NCI-H2227 (cell line): ENCODE data around the gene PRXL2A.

Experiments
- DNase-seq: peaks from one replicate; lab custom pipeline; 2025; ENCODE audit not compliant: unreplicated experiment; lab: John Stamatoyannopoulos, UW

The PRXL2A gene

DNA sequence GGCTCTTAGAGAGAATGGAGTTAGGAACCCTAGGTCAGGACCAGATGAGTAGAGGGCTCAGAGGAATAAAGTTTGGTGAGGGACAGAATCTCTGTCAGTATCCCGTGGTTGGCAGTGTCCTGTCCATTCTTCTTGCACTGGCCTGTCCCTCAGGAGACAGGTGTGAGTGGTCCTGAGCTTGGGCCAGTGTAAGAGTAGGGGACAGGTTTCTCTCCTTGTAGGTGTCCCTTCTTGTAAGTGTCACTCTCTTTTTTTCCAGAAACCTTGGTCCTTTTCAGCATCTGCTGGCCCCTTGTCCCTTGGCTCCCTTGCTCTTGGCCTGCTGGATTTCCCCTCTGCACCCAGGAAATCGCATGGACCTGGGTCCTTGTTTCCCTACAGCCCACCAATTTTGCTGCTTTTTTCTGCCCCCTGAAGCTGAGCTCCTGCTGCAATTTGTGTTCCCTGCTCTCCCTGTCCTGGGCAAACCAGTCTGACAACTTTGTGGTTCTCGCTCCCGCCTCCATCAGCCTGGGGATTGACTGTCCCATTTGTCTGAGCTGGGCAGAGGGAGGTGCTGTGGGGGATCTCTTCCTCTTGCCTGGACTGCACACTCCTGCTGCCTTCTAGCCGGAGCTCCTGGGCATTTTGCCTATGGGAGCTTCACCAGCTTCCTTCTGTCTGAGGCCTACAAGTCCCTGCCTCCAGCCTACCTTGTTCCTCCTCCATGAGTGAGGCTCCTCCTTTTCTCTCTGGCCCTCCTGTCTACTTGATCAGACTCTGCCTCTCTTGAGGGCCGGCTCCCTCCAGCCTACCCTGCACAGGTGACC is 52.3 kb downstream of the PRXL2A start:
- DNase-seq: no peak

DNA sequence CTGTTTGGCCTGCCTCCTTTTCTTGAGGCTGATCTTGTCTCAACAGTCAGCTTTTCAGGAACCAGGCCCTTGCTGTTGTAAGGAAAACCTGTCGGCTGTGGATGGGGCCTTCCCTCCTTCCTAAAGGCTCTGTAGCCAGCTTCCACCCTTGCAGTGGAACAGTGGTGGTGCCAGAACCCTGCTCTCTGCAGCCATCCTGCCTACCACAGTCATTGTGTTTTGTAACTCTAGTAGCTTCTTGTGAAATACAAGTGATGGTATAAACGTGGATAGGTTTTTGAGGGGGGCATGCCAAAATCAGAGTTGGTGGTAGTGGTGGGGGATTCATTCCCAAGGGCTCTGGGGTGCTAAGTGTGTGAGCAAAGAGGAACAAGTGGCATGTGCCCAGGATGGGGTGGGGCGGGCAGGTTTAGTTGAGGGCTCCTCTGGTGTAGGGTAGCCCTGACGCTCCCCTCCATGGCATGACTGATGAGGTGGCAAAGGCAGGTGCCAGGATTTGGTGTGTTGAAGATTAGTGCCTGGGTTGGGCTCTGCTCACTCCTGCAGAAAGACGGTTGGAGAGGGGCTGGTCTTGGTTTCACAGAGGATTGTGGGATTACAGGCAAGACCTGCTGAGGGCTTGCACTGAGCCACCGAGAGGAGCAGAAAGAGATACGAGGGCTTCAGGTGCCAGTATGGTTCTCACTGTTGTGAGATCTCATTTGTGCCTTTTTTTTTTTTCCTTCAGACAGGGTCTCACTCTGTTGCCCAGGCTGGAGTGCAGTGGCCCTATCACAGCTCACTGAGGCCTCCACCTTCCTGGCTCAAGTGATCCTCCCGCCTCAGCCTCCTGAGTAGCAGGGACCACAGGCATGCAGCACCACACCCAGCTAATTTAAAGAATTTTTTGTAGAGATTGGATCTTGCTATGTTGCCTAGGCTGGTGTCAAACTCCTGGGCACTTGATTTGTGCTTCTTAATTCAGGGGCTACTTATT is 53.1 kb downstream of the PRXL2A start:
- DNase-seq: no peak

DNA sequence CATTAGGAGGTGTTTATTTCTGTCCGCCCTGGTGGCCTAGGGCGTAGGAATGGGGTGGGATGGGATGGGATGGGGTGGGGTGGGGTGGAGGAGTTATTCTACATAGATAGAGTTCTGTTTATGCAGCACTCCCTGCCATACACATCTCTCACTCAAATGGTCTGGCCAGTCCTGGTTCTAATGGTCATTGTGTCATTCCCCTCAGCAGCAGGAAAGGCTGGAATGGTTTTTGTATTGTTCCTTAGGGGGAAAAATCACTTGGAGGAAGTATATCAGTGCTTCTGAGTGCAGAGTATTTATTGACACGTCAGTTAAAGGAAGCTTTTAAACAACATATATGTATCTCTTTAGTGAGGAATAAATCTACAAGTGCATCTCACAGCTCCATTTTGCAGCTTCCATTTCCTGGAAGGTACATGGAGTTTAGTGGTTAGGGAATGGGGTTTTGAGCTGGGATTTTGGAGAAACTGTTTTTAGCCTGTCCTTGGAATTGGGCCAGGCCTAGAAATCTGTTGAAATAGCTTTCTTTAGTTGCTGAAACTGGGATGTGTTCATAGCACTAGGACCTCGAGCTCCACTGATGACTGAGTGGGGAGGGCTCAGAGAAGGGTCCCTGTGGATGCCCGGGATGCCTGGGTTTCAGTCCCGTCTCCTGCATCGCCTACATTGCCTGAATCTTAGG is 54.1 kb downstream of the PRXL2A start:
- no peak for DNase-seq

DNA sequence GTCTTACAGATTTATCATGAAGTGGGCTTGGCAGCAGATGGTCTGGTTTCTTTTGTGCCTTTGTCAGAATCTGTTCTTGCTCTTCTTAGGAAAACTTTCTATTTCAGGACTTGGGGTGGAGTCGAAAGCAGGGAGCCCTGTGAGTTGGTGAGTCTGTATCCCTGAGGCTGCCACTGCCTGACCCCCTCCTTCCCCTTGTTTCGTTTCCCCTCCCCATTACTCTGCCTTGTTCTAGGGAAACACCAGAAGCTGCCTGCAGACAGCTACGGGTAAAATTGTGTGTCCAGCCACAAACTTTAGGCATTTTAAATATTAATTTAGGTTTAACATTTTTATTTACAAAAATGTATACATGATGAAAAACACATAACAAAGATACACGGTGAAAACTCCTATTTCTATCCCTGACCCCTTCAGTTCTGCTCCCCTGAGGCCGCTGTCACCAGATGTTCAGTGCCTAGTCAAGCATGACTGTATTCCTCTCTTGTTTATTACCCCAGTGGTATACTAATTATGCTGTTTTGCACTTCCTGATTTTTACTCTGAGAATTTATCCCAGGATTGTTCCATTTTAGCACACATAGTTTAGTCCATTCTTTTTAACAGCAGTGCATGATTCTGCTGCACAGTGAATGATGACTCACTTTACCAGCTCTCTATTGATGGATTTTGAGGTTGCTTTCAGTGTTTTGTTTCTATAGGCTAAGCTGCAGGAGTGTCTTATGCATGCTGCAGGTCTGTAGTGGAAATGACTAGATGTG is 54.8 kb downstream of the PRXL2A start:
- DNase-seq: no peak

DNA sequence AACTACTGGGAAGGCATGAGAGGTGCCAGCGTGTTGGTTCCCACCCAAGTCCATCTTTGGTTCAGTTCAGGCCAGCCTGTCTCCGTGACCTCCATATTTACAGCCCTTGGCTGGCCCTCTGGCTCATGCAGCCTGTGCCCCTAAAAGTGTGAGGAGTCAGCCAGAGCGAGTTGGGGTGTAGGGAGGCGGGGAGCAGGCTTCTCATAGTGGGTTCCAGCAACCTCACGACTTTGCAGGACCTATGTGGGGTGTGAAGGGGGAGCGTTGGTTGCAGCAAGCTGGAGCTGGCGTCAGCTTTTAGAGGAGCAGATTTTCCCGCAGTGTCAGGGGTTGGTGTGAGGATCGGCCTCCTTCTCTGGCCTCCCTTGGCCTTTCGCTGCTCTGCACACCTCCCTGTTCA is 55.5 kb downstream of the PRXL2A start:
- no peak for DNase-seq

DNA sequence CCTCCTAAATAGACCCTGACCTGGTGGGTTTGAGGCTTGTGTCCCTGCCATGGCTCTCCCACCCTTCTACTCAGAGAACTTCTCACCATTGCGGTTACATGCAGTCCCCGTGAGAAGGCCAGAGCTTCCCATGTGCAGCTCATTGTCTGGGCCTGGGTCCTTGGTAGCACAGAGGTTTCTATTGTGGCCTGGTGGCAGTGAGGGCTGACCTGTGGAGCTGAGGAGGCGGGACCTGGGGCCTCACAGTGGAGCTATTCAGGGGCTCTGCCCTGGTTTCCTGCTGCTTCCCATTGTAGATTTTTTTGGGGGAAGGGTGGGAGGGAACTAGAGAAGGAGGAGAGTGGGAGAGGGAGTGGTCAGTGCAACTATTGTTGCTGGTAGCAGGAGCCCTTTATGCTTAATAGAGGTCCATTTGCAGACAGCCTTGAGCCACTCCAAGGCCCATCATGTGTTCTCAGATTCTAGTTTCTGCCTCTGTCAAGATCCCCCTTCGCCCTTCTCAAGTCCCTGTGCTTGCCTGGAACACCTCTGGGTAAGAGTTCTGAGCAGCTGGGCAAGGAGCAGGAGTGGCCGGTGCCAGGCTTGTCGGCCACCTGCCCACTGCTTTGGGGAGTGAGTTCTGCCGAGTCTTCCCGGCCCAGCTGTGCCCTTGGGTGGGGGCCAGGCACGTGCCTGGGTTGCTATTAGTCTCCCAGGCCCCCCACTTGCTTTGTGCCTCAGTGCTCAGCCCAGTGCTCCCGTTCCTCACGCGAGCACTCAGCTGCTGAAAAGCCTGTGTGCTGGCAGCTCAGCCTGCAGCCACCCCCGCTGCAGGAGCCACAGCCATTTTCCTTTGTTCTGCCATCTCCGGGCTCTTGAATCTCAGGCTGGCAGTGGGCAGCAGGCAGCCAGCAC is 56.5 kb downstream of the PRXL2A start:
- peak; percentile 23 for DNase-seq

DNA sequence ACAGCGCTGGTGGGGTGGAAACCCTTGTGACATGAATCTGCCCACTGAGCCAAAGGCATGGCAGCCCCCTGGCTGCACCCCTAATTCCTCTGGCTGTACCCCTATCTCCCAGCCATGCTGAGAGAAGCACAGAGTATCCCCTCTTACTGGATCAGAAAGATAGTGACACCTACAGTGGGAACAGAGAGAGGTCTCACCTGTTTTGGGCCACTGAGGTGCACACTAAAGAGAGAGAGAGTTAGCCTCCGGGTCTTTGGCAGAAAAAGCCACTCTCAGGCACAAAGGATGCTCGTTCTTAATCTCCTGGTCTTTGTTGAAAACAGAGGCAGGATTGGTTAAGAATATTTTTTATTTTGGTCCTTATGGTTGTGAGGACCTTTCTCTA is 57.1 kb downstream of the PRXL2A start:
- no peak for DNase-seq

DNA sequence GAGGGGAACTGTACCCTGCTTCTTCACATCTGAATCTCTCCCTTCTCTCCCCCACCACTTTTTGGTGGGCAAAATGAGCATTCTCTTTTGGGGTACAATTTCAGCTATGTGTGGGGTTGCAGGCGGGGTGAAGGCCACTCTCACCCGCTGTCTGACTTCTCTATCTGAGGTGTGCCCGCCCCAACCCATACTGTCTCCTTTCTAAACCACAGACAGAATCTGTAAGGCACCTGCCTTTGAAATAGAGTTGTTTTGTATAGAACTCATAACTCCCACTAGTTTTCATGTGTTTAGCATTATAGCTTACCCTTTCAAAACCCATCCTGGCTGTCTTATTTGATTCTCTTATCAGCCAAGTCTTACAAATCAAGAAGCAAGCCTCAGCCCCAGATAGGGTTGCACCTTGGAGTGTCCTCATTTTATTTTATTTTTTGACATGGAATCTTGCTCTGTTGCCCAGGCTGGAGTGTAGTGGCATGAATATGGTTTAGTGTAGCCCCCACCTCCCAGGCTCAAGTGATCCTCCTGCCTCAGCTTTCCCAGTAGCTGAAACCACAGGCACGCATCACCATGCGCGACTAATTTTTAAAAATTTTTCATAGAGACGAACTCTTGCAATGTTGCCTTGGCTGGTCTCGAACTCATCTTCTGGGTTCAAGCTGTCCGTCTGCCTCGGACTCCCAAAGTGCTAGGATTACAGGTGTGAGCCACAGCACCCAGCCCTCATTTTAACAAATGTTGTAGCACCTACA is 57.7 kb downstream of the PRXL2A start:
- DNase-seq: no peak

DNA sequence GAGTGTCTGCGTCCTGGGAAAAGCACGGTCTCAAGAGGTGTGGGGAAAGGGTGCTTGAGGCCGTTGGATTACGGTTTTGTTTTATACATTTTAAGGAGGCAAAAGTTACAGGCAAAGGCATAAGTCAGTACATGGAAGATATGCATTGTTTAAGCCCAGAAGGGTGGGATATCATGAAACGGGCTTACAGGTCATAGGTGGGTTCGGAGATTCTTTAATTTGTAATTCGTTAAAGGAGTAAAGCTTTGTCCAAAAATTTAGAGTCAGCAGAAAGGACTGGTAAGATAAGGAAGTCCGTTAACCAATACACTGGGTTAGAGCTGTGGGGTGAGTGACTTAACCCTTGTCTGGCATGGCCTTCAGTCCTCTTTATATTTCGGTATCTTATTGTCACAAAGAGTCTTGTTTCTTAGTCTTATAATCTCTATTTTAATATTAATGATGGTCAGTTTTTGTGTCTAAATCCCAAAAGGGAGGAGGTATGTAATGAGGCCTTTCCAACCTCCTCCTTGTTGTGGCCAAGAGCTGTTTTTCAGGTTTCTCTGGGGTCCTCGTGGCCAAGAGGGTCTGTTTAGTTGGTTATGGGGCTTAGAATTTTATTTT is 58.5 kb downstream of the PRXL2A start:
- no peak for DNase-seq

DNA sequence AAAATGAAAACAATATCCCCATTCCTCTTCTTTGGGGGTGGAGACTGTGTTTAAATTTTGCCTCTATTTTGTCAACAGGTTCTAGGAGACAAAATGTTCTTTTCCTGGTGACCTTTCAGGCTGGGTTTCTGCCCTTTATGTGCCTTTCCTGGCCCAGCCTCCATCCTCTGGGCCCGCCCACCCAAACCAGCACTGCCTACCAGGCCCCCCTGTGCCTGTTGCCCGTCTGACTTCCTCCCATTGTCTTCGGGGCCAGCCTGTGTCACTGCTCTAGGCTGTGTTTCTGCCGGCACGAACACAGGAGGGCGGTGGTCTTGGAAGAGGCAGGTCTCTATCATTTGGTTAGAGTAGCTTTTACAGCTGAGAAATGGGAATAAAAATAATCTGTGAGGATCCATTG is 59.7 kb downstream of the PRXL2A start:
- DNase-seq: no peak

DNA sequence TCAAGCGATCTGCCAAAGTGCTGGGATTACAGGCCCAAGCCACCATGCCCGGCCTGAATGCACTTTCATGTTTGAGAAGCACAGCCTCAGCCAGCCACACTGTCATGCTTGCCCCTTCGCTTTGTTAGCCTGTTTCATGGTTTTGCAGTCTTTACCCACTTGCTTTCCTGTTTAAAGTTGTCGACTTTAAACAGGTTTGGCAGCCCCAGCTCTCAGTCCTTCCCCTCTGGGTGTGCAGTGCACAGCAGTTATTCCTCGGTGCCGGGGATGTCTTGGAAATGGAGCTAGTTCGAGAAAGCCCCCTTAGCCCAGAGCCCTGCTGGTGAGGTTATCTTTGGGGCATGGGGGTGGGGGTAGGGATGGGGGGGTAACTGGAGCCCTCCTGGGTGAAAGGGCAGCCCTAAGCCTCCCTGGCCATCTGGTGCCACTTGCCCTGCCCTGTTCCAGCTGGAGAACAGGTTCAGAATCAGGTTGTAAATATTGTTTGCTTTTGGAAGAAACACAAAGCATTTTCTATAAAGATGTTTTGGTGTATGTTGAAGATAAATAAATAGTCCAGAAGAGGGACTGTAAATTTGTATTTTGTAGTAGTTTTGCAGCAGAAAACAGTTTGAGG is 60.6 kb downstream of the PRXL2A start:
- no peak for DNase-seq

DNA sequence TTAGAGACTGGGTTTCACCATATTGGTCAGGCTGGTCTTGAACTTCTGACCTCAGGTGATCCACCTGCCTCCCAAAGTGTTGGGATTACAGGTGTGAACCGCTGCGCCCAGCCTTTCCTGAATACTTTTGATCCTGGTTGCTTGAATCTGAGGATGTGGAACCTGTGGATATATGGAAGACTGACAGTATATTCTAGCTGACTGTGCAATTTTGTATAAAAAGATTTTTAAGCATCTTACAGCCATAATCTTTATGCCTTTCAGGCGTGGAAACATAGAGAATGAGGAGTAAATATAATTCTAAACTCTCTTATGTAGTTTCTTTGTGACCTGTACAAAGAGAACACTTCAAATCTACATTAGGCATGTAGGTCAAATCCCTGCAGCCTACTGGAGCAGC is 61.9 kb downstream of the PRXL2A start:
- DNase-seq: no peak

DNA sequence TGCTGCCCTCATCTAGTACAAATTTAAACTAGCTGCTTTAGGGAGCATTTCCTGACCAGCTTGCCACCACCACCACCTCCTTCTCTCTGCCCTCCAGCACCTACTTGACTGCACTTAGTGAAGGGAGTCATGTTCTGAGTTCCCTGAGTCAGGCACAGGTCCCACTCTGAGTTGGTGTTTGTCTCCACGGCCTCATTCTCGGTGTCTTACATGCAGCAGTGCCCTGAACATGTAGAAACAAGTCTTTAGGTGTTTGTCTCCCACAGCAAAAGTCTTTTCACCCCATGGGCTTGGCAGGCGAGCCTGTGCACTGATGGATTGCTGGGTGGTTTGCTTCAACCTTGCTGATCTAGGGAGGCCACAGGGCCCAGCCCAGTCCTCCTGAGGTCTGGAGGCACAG is 62.6 kb downstream of the PRXL2A start:
- DNase-seq: no peak

DNA sequence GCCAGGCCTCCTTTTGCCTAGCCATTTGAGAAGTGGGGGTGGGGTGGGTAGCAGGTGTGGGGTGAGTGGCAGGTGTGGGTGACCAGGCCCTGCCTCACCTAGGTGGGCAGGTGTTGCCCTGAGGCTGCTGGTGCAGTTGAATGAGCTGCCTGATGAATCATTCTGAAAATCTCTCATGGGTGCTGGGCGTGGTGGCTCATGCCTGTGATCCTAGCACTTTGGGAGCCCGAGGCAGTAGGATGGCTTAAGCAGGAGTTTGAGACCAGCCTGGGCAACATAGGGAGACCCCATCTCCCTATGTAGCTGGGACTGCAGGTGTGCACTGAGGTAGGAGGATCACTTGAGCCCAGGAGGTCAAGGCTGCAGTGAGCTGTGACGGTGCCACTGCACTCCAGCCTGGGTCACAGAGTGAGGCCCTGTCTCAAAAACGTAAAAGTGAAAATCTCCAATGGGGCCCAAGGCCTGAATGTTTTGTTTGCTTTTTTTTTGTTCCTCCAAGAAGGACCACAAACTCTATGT is 63.4 kb downstream of the PRXL2A start:
- no peak for DNase-seq

DNA sequence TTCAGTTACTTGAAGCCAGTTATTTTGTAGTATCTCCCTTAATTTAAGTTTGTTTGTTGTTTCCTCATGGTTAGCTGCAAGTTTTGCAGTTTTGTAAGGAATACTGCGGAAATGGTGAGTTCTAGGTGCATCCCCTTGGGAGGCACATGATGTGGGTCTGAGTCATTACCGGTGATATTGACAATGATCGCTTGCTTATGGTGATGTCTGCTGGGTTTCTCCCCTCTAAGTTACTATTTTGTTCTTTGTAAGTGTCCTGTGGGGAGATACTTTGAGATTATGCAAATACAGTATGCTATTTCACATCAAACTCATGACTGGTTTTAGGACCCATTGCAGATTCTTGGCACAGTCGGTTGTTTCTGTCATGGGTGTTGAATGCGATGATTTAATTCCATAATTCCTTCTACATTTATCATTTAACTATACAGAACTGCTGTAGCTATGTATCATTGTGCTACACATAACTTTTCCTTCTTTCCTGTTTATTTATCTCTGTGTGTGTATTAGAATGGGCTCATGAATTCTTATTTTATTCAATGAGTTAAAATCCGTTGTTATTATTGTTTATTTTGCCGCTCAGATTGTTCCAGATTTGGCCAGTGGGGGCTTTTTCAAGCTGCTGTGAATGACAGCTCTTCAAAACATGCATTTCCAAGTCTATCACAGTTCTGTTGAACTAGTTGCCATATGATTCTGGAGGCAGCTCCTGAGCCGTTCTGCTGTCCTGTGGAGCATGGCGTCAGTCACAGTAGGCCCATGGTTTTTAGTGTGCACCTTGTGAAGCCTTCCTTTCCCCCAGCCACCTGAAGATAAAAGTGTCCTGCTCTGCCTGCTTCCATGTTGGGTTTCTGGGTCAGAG is 64.1 kb downstream of the PRXL2A start:
- DNase-seq: no peak

DNA sequence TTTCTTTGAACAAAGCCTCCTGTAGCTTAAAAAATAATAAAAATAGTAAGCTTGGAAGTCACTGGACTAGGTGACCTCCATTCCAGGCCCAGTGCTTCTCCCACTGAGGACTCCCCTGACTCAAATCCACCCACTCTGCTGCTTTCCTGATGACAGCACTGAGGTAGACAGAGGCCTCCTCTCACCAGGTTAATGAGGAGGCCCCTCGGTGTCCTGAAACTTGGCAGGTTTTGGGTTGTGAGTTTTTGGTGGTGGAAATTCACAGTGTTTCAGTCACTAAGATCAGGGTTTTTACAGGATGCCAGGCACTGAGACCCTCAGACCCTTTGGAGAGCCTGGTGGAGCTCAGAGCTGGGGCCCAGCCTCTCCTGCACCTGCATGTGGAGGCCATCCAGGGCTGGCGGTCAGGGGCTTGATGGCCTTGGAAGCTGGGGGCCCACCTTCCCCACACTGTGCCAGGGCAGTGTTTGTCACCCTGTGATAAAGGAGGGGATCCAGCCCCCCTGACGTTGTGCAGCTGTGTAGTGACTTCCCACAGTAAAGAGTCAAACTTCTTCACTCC is 64.8 kb downstream of the PRXL2A start:
- DNase-seq: no peak
